Activated T-cell treated with anti-CD3 and anti-CD28 coated beads for 24 hours (primary cell): ENCODE results near the gene ZNF655.
"Not testable (repeated sequence)": the region's sequence is repeated elsewhere in the genome, so short reads cannot be mapped to it uniquely, and the experiment has no call there.

Source experiments
- DNase-seq: peaks from one replicate; pipeline ENCODE4 v3.0.0-alpha.2; 2020; ENCODE audit warnings: low read depth

ZNF655 gene

GRCh38 chr7:99560834-99561736 is 2.6 kb downstream of the ZNF655 start:
- no peak for DNase-seq

GRCh38 chr7:99561737-99562051 is 3.3 kb downstream of the ZNF655 start:
- no peak for DNase-seq

- no peak for DNase-seq
These were observed 3.8 kb downstream of the ZNF655 start for GRCh38 chr7:99562114-99562784.

GRCh38 chr7:99562832-99563231 is 4.4 kb downstream of the ZNF655 start:
- DNase-seq: peak; percentile 38

- no peak for DNase-seq
These were observed 5.2 kb downstream of the ZNF655 start for GRCh38 chr7:99563650-99564049.

GRCh38 chr7:99568770-99569169 is 10.3 kb downstream of the ZNF655 start:
- DNase-seq: not testable (repeated sequence)

- no peak for DNase-seq
These were observed 13.3 kb downstream of the ZNF655 start for GRCh38 chr7:99571768-99572167.

- DNase-seq: no peak
These were observed 14.8 kb downstream of the ZNF655 start for GRCh38 chr7:99573257-99573656.

- DNase-seq: no peak
These were observed 17.8 kb downstream of the ZNF655 start for GRCh38 chr7:99576251-99576650.

- no peak for DNase-seq
These were observed 21.0 kb downstream of the ZNF655 start for GRCh38 chr7:99579281-99579955.

- DNase-seq: peak; percentile 26
These were observed 21.7 kb downstream of the ZNF655 start for GRCh38 chr7:99579956-99580777.

GRCh38 chr7:99580778-99581332 is 22.4 kb downstream of the ZNF655 start:
- DNase-seq: not testable (repeated sequence)

GRCh38 chr7:99588868-99589267 is 30.4 kb downstream of the ZNF655 start:
- no peak for DNase-seq

GRCh38 chr7:99594948-99595745 is 36.7 kb downstream of the ZNF655 start:
- DNase-seq: no peak

- DNase-seq: no peak
These were observed 38.0 kb downstream of the ZNF655 start for GRCh38 chr7:99596408-99596955.

GRCh38 chr7:99597762-99598501 is 39.5 kb downstream of the ZNF655 start, which contains the start of gene TMEM225B:
Gene TMEM225B (plus strand): TSS chr7:99598267. CDS start chr7:99604389, 6,122 bp downstream.
- no peak for DNase-seq

- DNase-seq: no peak
These were observed 41.4 kb downstream of the ZNF655 start for GRCh38 chr7:99599836-99600235.

- DNase-seq: no peak
These were observed 43.3 kb downstream of the ZNF655 start for GRCh38 chr7:99601656-99602310.

- no peak for DNase-seq
These were observed 47.1 kb downstream of the ZNF655 start for GRCh38 chr7:99605527-99605926.
